LoVo (cell line): ENCODE results near the gene SNED1.

Experiments used
- DNase-seq: peaks from one replicate; pipeline ENCODE4 v3.0.0-alpha.2; 2016; ENCODE audit warnings: low spot score

The SNED1 gene

DNA sequence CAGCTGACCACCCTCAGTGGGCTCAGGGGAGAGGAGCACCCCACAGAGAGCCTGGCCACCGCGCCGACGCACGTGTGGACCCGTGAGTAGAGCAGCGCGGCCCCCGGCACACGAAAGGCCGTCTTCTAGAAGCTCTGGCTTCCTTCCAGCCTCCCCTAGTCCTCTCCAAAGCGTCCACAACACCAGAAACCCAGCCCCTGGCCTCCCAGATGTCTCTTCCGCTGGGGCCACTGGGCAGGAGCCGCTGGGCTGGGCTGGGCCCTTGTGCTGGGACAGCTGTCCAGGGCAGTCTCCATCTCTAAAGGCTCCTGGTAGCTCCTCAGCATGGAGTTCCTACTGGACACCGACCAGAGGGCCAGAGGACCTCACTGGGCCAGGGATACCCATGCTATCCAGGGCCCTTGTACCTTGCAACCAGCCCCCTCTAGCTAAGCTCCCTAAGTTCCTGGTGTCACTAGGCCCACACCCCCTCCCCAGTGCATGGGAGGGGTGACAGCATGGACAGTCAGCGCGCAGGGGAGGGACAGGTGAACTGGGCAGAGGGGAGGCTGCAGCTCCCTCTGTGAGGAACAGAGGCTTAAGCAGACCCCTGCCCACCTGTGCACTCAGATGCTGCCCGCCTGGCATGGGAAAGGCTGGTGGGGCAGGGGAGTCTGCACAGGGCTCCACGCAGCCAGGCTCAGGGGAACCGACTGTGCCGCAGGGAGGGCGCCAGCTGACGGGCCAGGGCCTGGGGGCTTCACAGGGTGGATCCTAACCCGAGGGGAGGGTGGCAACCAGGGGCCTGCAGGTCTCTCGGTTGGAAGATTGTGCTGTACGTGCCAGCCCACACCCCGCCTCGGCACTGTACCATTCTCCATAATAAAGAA, 70.8 kb downstream of the SNED1 start:
- DNase-seq: no peak

DNA sequence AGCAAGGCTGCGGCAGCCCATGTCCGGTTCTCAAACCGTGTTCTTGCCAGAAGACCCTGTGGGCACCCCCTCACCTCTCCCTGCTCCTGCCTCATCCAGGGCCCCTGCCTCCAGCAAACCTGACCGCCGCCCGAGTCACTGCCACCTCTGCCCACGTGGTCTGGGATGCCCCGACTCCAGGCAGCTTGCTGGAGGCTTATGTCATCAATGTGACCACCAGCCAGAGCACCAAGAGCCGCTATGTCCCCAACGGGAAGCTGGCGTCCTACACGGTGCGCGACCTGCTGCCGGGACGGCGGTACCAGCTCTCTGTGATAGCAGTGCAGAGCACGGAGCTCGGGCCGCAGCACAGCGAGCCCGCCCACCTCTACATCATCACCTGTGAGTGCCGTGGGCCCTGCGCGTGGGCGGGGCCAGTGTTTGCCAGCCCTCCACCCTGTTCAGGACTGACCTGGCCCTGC, 71.4 kb downstream of the SNED1 start:
- DNase-seq: no peak

DNA sequence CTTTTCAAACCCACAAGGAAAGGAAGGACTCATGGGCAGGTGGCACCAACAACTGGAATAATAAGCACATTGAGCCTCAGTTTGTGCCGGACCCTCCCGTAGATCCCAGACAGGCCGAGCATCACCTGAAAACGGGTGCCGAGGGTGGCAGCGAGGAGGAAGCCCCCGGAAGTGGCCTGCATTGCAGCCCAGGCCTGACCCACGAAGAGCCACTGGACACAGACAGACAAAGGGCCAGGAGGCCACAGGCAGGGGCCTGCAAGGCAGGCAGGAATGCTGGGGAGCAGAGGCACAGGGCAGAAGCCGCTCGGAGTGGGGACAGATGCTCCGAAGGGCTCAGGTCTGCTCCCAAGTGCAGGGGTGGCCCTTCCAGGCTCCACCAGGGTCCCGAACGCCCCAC, 71.9 kb downstream of the SNED1 start:
- DNase-seq: no peak

DNA sequence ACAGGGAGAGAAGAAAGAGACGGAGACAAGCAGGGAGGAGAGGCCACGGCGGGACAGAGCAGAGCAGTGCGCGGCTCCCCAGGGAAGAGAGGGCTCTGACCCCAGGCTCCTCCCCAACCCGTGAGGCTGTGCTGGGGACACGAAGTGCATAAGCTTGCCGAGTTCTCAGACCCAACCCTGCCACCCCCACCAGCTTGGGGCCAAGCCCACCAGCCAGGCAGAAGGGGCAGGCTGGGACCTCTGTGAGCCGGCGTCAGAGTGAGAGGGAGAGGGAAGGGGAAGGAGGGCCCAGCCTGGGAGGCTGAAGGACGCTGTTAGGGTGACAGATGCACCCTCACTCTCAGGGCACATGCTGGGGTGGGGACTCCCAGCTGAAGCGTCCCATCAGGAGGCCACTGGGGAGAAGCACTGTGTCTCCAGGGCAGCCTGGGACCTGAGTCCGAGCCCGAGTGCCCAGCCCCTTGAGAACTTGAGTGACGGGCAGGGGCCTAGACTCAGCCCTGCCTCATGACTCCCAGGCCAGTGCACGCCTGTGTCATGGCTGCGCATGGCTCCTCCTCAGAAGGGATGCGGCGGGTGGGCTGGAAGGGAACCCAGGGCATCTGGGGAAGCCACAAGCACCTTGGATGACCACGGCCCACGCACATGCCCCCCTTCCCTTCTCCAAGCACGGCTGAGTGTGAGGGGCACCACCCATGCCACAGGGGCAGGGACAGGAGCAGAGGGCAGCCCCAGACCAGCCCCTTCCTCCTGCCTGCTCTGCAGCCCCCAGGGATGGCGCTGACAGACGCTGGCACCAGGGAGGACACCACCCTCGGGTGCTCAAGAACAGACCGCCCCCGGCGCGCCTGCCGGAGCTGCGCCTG, 72.6 kb downstream of the SNED1 start:
- DNase-seq: no peak

DNA sequence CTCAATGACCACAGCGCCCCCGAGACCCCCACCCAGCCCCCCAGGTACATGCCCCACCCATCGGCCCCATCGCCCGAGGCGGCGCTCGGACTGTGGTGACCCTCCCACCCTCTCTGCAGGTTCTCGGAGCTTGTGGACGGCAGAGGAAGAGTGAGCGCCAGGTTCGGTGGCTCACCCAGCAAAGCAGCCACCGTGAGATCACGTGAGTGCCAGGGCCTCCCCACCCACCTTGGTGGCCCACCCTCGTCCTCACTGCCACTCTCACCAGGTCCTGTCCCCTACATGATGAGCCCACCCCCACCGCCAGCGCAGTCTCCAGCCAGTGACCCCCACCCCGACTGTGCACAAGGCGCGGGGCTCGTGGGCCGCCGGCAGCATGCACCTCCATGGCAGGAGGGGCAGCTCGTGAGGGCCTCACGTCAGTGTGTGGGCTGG, 73.3 kb downstream of the SNED1 start:
- DNase-seq: no peak

DNA sequence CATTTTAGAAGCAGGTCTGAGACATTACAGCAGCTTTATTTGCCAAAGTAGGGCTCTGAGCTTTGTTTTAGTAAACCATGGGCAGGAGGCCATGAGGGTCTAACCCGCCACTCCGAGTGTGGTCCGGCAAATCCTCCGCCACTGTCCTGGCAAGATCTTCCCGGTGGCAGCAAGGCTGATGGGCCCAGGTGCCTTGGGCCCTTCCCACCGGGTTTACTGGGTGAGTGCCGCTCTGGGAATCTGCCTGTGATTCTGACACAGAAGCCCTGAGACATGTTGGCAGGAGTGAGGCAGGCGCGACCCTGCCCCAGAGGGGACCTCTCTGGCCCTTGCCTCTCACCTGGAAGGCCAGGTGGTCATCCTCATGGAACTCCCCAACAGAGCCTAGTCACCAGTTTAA, 73.7 kb downstream of the SNED1 start:
- no peak for DNase-seq

DNA sequence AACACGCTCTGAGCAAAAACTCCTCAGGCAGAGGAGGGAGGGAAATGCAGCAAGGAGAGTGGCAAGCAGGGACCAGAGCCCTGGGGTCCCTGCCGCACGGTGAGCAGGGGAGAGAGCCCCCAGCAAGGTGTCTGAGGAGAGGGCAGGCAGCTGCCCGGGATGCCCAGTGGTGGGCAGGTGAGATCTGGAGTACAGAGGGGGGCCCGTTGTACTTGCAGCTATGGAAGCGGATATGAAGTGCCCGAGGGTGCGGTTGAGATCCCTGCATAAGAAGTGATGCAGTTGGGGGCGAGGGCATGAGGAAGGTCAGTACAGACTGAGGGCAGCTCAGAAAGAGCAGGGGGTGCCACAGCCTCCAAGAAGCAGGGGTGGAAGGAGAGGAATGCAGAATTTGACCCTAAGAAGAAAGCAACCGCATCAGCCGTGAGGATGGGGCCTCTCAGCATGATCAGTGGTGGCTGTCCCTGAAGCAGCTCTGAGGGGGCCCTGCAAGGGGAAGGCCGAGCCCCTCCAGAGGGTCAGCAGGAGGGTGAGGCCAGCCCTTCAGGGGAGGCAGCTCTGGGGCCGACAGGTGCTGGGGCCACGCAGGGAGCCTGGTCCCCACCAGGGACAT, 74.2 kb downstream of the SNED1 start:
- DNase-seq: no peak

DNA sequence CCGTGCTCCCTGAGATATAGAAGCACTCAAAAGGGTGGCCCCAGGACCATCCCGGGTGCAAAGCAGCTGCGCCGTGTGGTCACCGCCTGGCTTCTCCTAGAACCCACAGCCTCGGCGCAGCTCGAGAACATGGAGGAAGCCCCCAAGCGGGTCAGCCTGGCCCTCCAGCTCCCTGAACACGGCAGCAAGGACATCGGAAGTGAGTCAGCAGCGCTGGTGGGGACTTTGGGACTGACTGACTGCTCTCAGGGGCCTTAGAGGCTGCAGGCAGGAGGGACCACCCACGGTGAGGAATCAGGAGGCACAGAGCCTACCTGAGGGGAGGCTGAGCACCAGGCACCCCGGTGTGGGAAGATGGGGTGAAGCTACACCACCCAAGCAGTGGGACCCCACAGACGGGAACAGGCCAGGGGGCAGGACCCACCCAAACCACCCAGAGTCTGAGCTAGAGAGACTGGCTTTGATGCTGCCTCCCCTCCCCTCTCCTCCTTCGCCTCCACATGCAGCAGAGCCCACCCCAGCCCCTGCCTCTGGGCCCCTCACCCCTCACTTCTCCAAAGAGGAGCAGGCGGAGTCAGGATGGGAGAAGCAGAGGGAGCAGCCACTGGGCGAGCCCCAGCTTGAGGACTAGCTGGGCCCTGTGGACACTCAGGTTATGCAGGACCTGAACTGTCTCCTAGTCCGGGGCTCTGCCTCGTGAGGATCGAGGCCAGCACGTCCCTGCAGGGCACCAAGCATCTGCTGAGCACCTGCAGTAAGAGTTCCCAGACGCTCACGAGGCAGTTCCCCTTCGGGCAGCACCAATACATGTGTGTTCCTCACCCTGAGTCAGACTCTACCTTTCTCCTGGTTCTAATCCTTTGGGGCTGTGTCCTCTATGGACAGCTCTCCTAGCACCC, 75.0 kb downstream of the SNED1 start:
- DNase-seq: no peak

DNA sequence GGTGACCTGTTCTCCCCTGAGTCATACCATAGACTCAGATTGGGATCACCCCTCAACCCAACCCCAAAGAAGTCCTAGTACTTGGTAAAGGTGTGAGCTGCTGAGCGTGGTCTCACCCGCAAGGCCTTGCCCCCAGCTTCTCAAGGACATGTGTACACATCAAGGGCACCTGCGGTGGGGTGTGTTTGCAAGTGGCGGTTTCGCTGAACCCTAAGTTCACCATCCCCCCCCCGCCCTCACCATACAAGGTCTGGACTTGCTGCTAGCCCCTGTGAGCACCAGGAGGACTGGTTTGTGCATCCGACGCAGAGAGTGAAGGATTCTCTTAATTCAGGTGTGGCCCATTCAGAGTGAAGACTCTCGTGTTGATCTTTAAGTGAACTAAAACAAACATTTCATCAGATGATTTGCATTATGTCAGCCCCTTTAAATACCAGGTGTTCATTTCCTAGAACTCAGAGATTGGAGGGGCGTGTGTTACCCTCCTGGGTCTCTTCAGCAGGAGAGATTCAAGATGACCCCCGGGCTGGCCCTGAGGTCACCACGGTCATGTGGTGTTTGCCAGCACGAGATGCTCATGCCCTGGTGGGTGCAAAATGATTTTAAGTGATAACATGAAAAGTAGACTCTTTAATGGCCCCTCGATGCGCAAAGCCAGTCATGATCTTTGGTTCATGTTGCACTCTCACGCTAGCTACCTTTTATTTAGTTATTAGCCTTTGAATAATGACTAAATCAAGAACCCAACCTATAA, 75.8 kb downstream of the SNED1 start:
- no peak for DNase-seq

DNA sequence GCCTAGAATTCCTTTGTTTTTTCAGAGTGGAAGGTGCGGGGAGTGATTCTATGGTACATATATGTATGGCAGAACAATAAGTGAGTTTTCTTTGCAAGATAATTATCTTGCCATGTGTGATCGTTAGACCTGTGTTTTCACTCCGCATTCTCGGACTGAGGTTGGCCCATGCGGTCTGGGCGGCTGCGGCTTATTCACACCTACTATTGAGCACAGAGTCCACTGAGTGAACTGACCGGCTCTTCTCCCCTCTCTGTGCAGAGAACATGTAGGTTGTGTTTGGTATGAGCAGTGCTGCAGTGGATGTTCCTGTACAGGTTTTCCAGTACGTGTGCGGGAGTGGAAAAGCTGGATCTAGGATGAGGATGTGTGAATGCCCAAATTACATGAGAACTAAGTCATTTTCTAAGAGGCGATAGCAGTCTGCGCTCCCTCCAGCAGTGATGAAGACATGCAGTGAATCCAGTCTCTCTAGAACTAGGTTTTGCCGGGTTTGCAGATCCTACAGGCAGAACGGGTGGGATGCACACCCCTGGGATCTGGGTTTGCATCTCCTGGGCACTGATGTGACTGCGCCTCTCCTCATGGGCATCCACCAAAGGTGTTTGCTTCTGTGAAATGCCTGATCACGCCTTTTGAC, 76.6 kb downstream of the SNED1 start:
- DNase-seq: no peak

DNA sequence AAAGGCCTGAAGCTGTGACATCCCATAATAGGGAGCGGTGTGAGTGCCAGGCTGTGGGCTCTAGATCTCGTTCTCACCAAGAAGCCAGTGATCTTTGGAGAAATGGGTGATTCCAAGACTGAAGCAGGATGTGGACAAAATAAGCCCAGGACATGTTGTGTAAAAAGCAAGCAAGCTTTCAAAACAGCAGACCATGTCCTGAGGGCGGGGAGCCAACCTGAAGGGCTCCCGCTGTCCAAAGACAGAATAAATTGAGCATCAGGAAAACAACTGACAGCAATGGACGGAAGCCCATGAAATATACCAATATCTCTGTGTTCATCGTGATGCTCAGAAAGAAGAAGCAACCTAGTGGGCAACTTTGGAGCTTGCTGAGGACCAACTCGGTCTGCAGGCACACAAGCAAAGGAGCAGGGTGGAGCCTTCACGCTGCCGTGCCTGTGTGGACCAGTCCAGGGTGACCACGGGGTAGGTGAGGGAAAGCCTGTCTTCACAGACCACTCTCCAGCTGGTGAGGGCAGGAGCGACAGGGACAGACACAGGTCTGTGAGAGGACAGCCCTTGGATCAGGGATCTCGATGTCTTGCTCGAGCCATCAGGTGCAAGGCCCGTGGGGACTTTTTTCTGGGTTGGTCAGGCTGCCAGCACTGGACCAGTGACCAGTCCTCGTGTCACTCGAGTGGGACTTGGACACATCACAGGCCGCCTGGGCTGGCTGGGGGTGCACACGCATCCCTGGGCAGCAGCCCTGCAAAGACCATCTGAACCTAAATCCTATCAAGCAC, 82.2 kb downstream of the SNED1 start:
- no peak for DNase-seq

DNA sequence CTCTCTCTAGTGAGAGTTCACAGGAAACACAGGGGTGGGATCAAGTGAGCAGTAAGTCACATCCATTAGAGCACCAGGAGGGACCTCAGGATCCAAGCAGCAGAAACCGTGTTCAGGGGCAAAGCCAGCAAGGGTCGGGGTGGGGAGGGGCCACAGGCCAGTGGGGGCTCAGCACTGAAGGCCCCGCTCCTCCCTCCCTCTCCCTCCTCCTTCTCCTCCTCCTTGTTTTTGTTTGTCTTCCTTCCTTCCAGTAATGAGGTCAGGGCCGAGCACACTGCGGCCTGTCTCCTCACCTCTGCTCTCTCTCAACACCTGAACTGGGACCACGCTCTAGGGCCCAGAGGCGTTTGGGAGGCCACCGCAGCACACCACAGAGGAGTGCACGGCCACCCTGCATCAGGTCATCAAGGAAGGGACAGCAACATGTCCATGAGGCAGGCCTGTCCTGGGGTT, 82.8 kb downstream of the SNED1 start:
- no peak for DNase-seq

DNA sequence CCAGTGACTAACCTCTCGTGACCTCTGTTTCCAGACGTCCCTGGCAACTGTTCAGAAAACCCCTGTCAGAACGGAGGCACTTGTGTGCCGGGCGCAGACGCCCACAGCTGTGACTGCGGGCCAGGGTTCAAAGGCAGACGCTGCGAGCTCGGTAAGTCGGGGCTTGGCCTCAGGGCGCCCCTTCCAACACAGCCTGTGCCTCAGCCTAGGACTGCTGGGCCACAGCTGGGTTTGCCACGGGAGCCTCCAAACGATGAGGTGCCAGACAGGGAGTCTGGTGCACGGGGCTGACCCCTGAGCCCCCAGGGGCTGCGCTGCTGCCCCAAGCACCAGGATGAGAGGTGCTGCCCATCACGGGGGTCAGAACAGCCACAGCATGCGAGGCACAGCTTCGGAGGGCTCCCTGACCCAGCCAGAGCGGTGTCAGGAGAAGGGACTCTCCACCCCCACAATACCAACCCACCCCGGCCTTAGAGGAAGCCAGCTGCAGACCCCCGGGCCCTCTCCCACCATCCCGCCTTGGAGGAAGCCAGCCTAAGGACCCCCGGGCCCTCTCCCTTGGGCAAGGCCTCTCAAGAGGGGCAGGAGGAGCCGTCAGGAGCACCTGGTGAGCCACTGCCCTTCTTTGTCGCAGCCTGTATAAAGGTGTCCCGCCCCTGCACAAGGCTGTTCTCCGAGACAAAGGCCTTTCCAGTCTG, 83.4 kb downstream of the SNED1 start:
- no peak for DNase-seq

DNA sequence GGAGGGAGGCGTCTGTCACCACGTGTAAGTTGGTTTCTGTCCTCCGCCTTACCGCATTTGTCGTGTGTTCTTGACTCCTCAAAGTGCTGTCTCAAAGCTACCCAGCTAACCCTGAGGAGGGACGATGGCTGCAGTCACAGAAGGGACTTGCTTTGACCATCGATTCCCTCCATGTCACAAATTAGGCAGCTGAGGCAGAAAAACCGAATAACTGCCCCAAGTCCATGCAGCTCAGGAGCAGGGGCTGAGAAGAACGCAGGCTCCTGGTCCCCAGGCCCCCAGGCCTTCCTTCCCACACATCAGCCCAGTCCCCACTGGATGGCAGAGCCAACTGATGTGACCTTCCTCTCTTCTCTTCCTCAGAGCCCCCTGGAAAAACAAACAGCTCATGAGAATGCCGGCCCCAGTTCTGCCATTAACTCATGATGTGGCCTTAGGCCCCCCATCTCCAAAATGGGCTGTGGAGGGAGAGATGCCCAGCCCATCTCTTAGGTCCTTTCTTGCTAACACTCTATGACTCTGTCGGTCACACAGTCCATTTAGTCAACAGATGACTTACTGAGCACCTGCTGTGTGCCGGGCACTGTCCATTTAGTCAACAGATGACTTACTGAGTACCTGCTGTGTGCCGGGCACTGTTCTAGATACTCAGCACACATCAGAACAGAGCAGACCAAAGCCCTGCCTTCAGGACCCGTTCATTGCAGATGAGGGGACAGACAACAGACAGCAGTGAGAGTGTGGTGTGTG, 84.1 kb downstream of the SNED1 start:
- DNase-seq: no peak

DNA sequence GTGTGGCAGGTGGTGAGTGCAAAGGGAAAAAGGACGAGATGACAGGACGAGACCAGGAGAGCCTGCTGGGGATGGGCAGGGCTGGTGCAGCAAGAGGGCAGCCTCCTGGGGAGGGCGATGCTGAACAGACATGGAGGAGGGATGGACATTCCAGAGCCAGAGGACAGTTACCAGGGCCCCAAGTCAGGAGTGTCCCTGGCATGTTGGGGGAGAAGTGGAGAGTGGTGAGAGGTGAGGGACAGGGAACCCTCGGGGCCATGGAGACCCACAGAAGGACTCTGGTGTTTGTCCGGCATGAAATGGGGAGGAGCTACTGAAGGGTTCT, 84.6 kb downstream of the SNED1 start:
- no peak for DNase-seq

DNA sequence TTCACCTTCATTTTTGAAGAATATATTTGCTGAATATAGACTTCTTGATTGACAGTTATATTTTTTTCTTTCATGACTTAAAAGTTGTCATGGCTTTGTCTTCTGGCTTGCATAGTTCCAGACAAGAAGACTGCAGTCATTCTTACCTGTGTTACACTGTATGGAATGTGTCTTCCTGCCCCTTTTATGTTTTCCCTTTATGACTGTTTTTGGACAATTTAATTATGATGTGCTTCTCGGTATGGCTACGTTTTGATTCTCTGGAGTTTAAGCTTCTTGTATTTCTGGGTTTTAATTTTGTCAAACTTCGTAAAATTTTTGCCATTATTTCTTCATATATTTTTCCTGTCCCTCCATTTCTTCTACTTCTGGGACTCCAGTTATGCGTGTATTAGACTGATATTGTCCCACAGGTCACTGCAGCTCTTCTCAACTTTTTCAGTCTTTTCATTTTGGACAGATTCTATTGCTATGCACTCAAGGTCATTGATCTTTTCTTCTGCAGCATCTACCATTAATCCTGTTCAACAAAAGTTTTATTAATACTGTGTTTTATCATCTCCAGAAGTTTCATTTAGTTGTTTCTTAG, 86.5 kb downstream of the SNED1 start:
- DNase-seq: no peak

DNA sequence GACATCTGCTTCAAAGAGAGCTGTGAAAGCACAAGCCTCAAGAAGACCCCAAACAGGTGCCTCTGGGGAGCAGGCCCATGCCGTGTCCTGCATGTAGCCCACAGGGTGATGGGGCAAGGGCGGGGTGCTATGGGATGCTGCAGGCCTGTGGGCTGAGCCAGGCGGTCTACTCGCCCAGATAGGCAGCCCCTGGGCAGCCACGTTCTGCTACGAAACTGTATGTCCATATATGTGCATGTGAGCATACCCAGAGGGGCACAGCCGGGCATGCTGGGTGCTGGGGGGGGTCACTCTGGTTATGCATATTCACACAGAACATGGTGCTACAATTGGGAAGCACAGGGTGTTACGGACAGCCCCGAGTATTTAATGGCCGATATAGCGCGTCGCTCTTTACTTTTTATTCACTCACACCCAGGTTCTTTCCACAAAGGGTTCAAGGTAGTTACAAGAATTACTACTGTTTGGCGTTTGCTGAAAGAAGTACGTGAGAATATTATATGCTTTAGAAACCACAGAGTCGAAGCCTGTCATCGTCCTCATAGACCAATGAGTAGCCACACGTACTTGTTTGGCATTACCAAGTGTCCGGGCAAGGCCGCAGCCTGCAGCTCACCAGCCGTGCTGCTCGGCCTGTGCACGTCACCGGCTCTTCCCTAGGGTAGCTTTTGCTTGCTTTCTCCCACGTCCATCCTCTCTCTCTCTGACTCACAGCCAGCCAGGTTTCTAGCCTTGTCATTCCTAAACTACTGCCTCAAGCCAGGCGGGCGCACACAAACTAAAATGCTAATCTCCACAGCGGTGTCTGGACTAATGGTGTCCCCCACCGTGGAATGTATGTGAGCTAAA, 89.2 kb downstream of the SNED1 start:
- no peak for DNase-seq
